ENCODE measurements around the gene RAPGEF4. TPM values are rescaled to one million over a fixed set of nuclear protein-coding genes. Genes with fewer than 3 reads are reported as not detected.

Gene RAPGEF4
- polyA plus RNA-seq, 4 donors, result 5.8 to 13.0 (median 9.6) TPM

GRCh38 chr2:172894689-172895387 lies 159.2 kb downstream of the RAPGEF4 start:
- no peak for DNase-seq (ENCODE audit: low read depth in 4 of 4, low spot score in 3 of 4)

- DNase-seq (ENCODE audit: low read depth in 4 of 4, low spot score in 3 of 4), result no peak
Observed at GRCh38 chr2:172896661-172897081, 161.0 kb downstream of the RAPGEF4 start.

GRCh38 chr2:172900871-172901270 lies 165.2 kb downstream of the RAPGEF4 start:
- DNase-seq (ENCODE audit: low read depth in 4 of 4, low spot score in 3 of 4), result no peak

- DNase-seq (ENCODE audit: low read depth in 4 of 4, low spot score in 3 of 4), result no peak
Observed at GRCh38 chr2:172901913-172902312, 166.3 kb downstream of the RAPGEF4 start.

DNA sequence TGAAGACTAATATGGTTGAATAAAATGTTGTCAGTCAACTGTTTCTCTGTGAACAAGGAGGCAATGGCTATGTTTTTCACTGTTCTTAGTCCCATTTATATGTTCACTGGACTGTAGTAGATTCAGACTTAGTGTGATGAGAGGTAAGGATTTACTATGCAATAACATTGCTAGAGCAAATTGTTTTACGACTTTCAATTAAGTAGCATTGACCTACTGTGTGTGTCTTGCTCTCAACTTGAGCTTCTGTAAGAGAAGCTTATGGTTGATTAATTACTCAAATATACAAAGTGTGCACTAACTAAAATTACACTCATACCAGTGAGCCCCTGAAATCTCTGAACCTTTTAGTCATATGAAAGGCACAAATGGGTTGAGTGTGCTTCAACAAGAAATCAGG lies 168.6 kb downstream of the RAPGEF4 start:
- no peak for DNase-seq (ENCODE audit: low read depth in 4 of 4, low spot score in 3 of 4)

DNA sequence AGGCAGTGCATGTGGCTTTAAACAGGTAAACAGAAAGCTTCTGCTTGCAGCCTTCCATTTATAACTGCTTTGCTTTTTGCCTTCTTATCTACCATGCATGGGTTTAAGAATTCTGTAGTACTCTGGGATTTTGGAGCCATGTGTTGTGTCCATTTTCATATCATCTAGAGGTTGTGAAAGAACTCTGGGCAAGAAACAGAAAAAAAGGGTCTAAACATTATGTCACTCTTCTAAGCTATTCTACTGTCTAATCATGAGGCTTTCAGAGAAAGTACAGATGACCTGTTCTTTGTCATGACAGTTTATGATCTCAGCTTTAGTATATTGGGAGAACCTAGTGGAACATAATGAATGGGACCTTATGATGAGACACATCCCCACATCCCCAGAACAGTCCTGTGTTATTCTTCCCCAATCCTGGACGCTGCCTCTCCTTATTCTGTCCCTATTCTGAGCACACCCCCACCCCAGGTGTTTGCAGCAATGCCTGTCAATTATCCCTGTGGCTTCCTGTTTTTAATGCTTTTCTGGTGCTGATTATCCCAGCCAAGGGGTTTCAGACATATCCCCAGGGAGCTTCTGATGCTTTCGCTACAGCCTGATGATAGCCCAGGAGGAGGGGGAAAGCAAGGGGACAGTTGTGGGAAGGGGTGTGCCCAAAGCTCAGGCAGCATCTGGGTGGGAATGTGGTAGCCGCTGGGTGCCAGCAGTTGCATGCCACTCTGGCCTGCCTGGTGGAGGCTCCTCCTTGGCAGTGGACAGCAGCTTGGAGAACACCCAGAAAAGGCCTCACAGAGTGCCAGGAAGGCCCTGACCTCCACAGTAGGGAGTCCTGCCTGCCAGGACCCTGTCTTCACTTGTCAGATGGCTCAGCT lies 170.5 kb downstream of the RAPGEF4 start:
- no peak for DNase-seq (ENCODE audit: low read depth in 4 of 4, low spot score in 3 of 4)

DNA sequence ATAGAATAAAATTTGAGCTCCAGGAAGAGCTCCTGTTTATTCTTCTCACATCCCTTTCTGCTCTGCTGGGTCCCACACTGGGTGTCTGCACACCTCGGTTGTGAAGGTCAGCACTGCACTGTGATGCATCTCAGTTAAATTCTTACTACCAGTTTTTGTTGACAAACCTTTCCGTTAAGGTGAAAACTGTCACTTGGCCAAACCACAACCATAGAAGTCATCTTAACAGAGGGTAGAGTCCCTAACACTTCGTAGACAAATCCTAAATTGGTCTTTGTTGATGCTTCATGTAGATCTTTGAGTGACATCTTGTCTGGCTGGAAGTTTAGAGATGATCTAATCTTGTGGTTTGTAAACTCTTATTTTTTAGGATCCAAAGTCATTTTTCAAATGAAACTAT lies 172.6 kb downstream of the RAPGEF4 start:
- no peak for DNase-seq (ENCODE audit: low read depth in 4 of 4, low spot score in 3 of 4)

DNA sequence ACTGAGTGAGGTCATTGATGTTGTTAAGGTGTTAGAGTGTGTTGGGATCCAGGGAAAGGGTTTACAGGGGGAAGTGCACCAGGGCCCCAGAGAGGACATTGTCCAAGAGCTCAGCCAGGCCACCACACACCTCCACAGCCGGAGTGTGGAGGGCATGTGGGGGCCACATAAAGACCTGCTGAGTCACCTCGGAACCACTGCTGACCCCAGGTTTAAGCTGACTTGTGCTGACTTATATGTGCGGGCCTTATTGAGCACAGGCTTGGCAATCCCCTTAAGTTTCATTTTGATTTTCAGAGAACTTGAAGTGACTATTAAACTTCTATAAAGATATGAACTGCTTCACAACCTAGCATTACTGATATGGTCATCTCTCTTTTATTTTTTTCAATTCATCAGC lies 173.8 kb downstream of the RAPGEF4 start:
- DNase-seq (ENCODE audit: low read depth in 4 of 4, low spot score in 3 of 4), result no peak

DNA sequence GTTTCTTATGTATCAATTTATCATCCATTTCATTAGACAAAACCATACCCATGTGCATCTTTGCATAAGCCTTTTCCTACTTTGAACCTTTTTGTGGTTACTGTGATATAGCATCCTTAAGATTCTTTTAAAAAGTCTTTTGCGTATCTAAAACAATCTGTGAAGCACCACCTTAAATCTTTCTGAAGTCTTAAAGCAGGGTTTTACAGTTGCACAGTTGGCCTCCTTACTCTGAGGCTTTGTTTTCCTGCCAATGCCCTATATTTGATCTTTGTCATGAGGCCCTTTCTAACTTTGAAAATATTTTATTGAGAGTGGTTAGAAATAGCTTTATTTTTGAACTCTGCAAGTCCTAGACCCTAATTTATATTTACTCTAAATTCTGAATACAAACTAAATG lies 176.6 kb downstream of the RAPGEF4 start:
- DNase-seq (ENCODE audit: low read depth in 4 of 4, low spot score in 3 of 4), result no peak

DNA sequence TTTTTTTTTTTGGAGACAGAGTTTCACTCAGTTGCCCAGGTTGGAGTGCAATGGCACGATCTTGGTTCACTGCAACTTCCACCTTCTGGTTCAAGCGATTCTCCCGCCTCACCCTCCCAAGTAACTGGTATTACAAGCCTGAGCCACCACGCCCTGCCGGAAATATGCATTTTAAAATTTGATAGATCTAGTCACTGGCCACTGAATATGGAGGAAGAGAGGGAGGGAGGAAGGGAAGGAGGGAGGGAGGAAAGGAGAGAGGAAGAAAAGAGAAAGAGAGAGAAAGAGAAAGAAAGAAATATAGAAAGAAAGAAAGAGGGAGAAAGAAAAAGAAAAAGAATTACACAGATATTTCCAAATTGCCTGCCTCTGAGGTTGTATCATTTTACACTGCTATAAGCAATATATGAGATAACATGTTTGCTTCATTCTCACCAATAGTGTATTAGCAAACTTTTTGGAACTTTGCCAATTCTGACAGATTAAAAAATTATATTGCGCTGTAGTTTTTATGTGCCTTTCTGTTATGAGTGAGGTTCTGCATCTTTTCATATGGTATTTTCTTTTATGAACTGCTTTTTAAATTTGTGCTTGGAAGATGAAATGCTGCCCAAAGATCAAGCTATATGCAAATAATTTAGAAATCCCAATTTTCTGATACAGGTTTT lies 178.8 kb downstream of the RAPGEF4 start:
- DNase-seq (ENCODE audit: low read depth in 4 of 4, low spot score in 3 of 4), result no peak

- DNase-seq (ENCODE audit: low read depth in 4 of 4, low spot score in 3 of 4), result no peak
Observed at GRCh38 chr2:172917716-172918115, 182.1 kb downstream of the RAPGEF4 start.

DNA sequence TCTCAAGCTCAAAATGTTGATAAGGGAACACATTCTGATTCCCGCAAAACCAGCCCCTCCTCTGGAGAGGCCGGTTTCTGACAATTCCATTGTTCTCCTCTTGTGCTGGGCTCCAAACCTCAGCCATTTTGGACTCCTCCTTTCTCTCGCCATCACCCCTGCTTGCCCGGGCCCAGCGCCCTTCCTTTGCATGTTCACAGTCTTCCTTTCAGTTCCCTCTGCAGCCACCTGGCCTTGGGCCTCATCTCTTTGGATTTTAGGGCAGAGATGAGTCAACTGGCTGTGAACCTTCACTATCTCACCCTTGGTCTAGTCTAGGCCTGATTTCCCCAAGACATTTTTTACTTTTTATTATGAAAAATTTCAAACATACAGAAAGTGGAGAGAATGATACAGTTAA lies 184.1 kb downstream of the RAPGEF4 start:
- no peak for DNase-seq (ENCODE audit: low read depth in 4 of 4, low spot score in 3 of 4)

- DNase-seq (ENCODE audit: low read depth in 4 of 4, low spot score in 3 of 4), result no peak
Observed at GRCh38 chr2:172921532-172922236, 186.0 kb downstream of the RAPGEF4 start.

- DNase-seq (ENCODE audit: low read depth in 4 of 4, low spot score in 3 of 4), result no peak
Observed at GRCh38 chr2:172922306-172922705, 186.7 kb downstream of the RAPGEF4 start.

DNA sequence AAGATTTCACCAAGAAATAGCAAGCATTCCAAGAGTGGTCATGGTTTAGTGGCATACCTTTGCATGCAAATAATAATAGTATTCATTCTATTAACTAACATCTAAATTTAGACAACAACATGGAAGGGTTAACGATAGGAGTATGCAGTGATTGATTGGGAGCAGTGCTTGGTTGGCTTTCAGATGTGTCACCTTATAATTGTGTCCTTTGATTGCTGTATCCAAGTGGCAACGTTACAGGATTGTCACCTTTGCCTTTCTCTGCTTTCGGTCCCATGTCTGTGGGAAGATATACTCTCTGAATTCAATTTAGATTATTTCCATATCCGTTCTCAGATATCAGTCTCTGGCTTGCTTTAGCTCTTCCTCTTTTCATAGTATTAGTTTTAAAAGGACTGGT lies 187.2 kb downstream of the RAPGEF4 start:
- DNase-seq (ENCODE audit: low read depth in 4 of 4, low spot score in 3 of 4), result no peak

- no peak for DNase-seq (ENCODE audit: low read depth in 4 of 4, low spot score in 3 of 4)
Observed at GRCh38 chr2:172924097-172924660, 188.5 kb downstream of the RAPGEF4 start.

DNA sequence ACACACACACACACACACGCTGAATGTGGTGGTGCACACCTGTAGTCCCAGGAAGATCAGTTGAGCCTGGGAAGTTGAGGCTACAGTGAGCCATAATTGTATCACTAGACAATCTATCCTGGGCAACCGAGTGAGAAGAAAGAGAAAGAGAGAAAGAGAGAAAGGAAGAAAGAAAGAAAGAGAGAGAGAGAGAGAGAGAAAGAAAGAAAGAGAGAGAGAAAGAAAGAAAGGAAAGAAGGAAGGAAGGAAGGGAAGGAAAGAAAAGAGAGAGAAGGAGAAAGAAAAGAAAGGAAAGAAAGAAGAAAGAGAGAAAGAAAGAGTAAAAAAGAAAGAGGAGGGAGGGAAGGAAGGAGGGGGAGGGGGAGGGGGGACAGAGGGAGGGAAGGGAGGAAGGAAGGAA lies 190.0 kb downstream of the RAPGEF4 start:
- DNase-seq (ENCODE audit: low read depth in 4 of 4, low spot score in 3 of 4), result no peak

- no peak for DNase-seq (ENCODE audit: low read depth in 4 of 4, low spot score in 3 of 4)
Observed at GRCh38 chr2:172926785-172927640, 191.4 kb downstream of the RAPGEF4 start.

DNA sequence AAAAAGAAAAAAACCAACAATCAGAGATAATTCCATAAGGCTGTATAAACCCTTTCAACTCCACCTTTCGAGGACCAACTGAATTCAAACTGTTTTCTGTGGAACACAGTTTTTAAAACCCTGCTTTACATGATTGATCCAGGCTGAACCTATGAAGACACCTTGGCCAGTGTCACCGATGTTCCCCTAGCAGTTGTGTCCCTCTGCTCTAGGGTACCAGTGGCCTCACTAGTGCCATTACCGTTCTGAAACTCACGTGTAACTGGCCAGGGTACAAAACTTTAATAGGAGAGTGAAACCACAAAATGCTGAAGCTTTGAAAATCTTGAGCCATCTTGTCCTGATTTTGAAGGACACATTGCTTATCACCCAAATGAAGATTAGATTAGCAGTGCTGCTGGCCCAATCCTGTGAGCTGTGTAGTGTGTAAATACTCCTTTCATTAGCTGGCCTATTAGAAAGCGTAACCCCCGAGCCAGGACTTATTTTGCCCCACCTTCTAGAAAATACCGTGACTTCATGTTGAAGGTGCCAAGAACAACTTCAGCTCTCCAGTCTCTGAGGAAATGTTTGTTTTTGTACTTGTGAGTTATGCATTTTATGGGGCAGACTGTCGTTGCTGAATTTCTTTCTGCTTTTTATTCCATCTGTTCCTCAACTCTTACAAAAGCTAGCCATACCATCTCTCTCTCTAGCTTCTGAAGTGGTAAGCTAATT lies 192.2 kb downstream of the RAPGEF4 start:
- DNase-seq (ENCODE audit: low read depth in 4 of 4, low spot score in 3 of 4), result no peak
